NB4 (cell line): ENCODE measurements around the gene SPEF1.
A peak's percentile ranks its signal among the peaks of the same experiment; 100 is the strongest.

Source experiments
- DNase-seq: peaks from one replicate; pipeline ENCODE4 v3.0.0; 2010; ENCODE audit warnings: low read depth
- H3K4me3 ChIP-seq: one replicate; pipeline ENCODE4 v1.5.1; 2011; ENCODE audit warnings: mild to moderate bottlenecking, low read depth, low read length, moderate library complexity
- CTCF ChIP-seq: IDR thresholded peaks from one replicate; pipeline ENCODE4 v1.5.1; 2012; ENCODE audit warnings: low read depth, low read length
- MAX ChIP-seq: IDR thresholded peaks from 2 replicates; pipeline ENCODE4 v1.6.1; 2011; ENCODE audit warnings: low read depth, low read length
- MYC ChIP-seq: IDR thresholded peaks from 2 replicates; pipeline ENCODE4 v1.6.1; 2011; ENCODE audit warnings: low read depth, low read length
- POLR2A ChIP-seq: IDR thresholded peaks from 2 replicates; pipeline ENCODE4 v1.6.1; 2011; ENCODE audit warnings: mild to moderate bottlenecking; ENCODE audit not compliant: insufficient read length; ENCODE audit errors: extremely low read depth

Gene SPEF1

GRCh38 chr20:3786665-3787323, 5.5 kb upstream of the SPEF1 start, which contains the start of gene CENPB:
Gene CENPB (minus strand): TSS chr20:3786740. CDS start chr20:3786483, 257 bp downstream.
- DNase-seq, result peak; percentile 93
- peak within 1 kb of the TSS; percentile 83 for H3K4me3 ChIP-seq
- TF ChIP-seq MYC, result peak; percentile 42; the same call in 1 of the 2 replicates
- TF ChIP-seq MAX, result no peak
- peak; percentile 52 for TF ChIP-seq CTCF
- peak; percentile 34 for TF ChIP-seq POLR2A

DNA sequence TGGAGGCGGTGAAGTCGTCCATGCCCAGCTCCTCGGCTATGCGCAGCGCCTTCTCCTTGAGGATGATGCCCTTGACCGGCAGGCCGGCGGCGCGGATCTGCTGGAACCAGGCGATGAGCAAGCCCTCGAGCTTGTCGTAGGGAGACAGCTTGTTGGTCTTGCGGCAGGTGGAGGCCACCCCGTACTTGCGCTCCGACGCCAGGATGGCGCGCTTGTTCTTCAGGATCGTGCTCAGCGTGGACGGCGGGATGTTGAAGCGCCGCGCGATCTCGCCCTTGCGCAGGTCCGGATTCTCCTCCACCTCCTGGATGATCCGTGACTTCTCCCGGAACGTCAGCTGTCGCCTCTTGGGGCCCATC, 4.9 kb upstream of the SPEF1 start:
- TF ChIP-seq CTCF (no peak), POLR2A (peak; percentile 3)
- peak; percentile 76 for DNase-seq
- H3K4me3 ChIP-seq, result peak overlapping the region; percentile 83

DNA sequence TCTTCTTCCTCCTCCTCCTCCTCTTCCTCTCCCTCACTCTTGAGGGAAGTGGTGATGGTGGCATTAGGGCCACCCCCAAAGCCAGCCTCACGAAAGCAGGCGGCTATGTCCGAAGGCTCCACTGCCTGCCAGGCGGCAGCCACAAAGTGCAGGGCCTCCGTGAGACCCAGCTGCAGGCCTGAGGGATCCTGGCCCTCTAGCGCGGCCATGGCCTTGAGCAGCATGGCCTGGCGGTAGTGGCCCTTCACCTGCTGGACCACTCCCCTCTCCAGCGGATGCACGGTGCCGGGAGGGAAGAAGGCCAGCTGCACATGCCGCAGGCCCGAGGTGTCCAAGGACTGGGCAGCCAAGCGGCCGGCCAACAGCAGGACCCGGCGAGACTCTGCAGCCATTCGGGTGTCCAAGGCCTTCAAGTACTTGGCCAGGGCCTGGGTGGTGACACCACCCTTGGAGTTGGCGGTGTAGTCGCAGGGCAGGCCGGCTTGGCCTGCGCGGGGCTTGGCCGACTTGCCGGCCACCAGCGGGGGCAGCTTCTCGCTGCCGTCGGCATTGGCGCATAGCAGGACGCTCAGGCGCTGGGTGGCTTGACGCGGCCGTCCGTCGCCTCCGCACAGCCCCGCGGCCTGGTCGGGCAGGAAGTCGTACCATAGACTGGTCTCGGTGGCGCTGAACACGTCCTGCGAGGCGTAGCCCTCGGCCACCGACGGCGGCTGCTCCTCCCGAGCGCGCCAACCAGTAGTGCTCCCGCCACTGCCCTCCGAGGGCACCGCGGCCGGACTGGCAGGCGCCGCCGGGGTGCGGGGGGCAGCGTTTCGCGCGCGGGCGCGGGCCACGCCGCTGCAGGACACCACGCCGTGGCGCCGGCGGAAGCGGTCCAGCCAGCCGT, 4.2 kb upstream of the SPEF1 start:
- peak; percentile 65 for DNase-seq
- peak overlapping the region; percentile 83 for H3K4me3 ChIP-seq
- TF ChIP-seq POLR2A, result no peak
- no peak for TF ChIP-seq CTCF
- TF ChIP-seq MAX, result no peak
- no peak for TF ChIP-seq MYC

DNA sequence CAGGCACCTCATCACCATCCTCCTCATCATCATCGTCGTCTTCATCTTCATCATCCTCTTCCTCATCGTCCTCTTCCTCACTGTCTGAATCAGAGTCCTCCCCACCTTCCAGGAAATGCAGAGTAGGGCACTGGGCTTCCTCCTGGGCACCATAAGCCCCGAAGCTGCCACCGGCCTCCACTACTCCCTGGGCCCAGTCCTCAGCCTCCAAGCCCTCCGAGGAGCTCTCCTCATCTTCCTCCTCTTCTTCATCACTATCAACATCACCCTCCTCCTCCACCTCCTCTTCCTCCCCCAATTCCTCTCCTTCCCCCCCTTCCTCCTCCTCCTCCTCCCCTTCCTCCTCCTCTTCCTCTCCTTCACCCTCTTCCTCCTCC, 3.6 kb upstream of the SPEF1 start:
- TF ChIP-seq POLR2A, result no peak
- no peak for TF ChIP-seq MYC
- TF ChIP-seq MAX, result no peak
- TF ChIP-seq CTCF, result no peak
- no peak for DNase-seq
- peak overlapping the region; percentile 83 for H3K4me3 ChIP-seq

GRCh38 chr20:3784216-3784853, 3.1 kb upstream of the SPEF1 start:
- H3K4me3 ChIP-seq, result no peak overlapping the region
- TF ChIP-seq CTCF, result no peak
- no peak for TF ChIP-seq POLR2A
- no peak for TF ChIP-seq MAX
- no peak for TF ChIP-seq MYC
- DNase-seq, result no peak
